ENCODE results near the gene PAM16. TPM values are rescaled to one million over a fixed set of nuclear protein-coding genes. Genes with fewer than 3 reads are reported as not detected.
A peak's percentile ranks its signal among the peaks of the same experiment; 100 is the strongest.

PAM16 gene
- total RNA-seq, 1 donor from 2014 or later, result 36.2 TPM

GRCh38 chr16:4372578-4373355 lies 21.6 kb upstream of the PAM16 start:
- H3K27me3 Mint-ChIP-seq (ENCODE audit: low read depth), result peaks cover 11% of the 10 kb centered on the region
- H3K27ac Mint-ChIP-seq (ENCODE audit: unreplicated experiment), result no peak overlapping the region

GRCh38 chr16:4372001-4372577 lies 21.0 kb upstream of the PAM16 start:
- no peak overlapping the region for H3K27ac Mint-ChIP-seq (ENCODE audit: unreplicated experiment)
- peaks cover 11% of the 10 kb centered on the region for H3K27me3 Mint-ChIP-seq (ENCODE audit: low read depth)

More at GRCh38 chr16:4372578-4373355, 21.6 kb upstream of the PAM16 start:
- Mint-ChIP-seq H3K9me3 (no peaks in the 10 kb centered on the region), H3K36me3 (ENCODE audit: low read depth) (no peaks in the 10 kb centered on the region), H3K4me3 (no peak overlapping the region), H3K4me1 (peaks cover 5% of the 10 kb centered on the region)
- DNase-seq (ENCODE audit: low read depth, low spot score), result no peak
- TF ChIP-seq CTCF (conservative IDR thresholded peaks at IDR 0.05), result no peak

GRCh38 chr16:4371357-4372000 lies 20.4 kb upstream of the PAM16 start, which contains the start of gene VASN:
Gene VASN, plus strand, starts transcription at chr16:4371848. Its CDS starts 9,030 bp downstream, at chr16:4380878.
- H3K4me1 Mint-ChIP-seq, result peaks cover 5% of the 10 kb centered on the region

More at GRCh38 chr16:4372001-4372577, 21.0 kb upstream of the PAM16 start:
- no peak for TF ChIP-seq CTCF (conservative IDR thresholded peaks at IDR 0.05)
- no peaks in the 10 kb centered on the region for H3K36me3 Mint-ChIP-seq (ENCODE audit: low read depth)
- no peaks in the 10 kb centered on the region for H3K9me3 Mint-ChIP-seq
- H3K4me3 Mint-ChIP-seq, result peak overlapping the region; percentile 82
- H3K4me1 Mint-ChIP-seq, result peaks cover 5% of the 10 kb centered on the region
- no peak for DNase-seq (ENCODE audit: low read depth, low spot score)

GRCh38 chr16:4370570-4371356 lies 19.6 kb upstream of the PAM16 start:
- TF ChIP-seq CTCF (conservative IDR thresholded peaks at IDR 0.05), result no peak
- no peaks in the 10 kb centered on the region for H3K36me3 Mint-ChIP-seq (ENCODE audit: low read depth)
- no peak overlapping the region for H3K27ac Mint-ChIP-seq (ENCODE audit: unreplicated experiment)
- no peak for DNase-seq (ENCODE audit: low read depth, low spot score)
- H3K9me3 Mint-ChIP-seq, result no peaks in the 10 kb centered on the region
- peaks cover 11% of the 10 kb centered on the region for H3K27me3 Mint-ChIP-seq (ENCODE audit: low read depth)
- peaks cover 5% of the 10 kb centered on the region for H3K4me1 Mint-ChIP-seq
- peak overlapping the region; percentile 62 for H3K4me3 Mint-ChIP-seq

More at GRCh38 chr16:4371357-4372000, 20.4 kb upstream of the PAM16 start, which contains the start of gene VASN:
- Mint-ChIP-seq H3K4me3 (peak within 1 kb of the TSS; percentile 82), H3K36me3 (ENCODE audit: low read depth) (no peaks in the 10 kb centered on the region), H3K9me3 (no peaks in the 10 kb centered on the region), H3K27me3 (ENCODE audit: low read depth) (peaks cover 11% of the 10 kb centered on the region), H3K27ac (ENCODE audit: unreplicated experiment) (no peak within 1 kb of the TSS)
- DNase-seq (ENCODE audit: low read depth, low spot score), result peak; percentile 65
- TF ChIP-seq CTCF (conservative IDR thresholded peaks at IDR 0.05), result no peak

GRCh38 chr16:4370151-4370550 lies 19.0 kb upstream of the PAM16 start:
- Mint-ChIP-seq H3K27ac (ENCODE audit: unreplicated experiment) (no peak overlapping the region), H3K9me3 (no peaks in the 10 kb centered on the region)

More at GRCh38 chr16:4370151-4370550, 19.0 kb upstream of the PAM16 start:
- DNase-seq (ENCODE audit: low read depth, low spot score), result no peak
- H3K4me1 Mint-ChIP-seq, result peaks cover 5% of the 10 kb centered on the region
- no peak overlapping the region for H3K4me3 Mint-ChIP-seq
- TF ChIP-seq CTCF (conservative IDR thresholded peaks at IDR 0.05), result no peak
- H3K36me3 Mint-ChIP-seq (ENCODE audit: low read depth), result no peaks in the 10 kb centered on the region
- peaks cover 11% of the 10 kb centered on the region for H3K27me3 Mint-ChIP-seq (ENCODE audit: low read depth)

All from neural crest cell (in vitro differentiated cells).